HG03439 (cell line): ENCODE results near the gene DNAJC7.
"Not testable (repeated sequence)": the region's sequence is repeated elsewhere in the genome, so short reads cannot be mapped to it uniquely, and the experiment has no call there.

Experiments used
- ATAC-seq: cut with Tn5 transposase; IDR thresholded peaks from one replicate; pipeline ENCODE4 v1.9.1; 2021; ENCODE audit warnings: mild to moderate bottlenecking, moderate library complexity; ENCODE audit not compliant: unreplicated experiment

Gene DNAJC7

GRCh38 chr17:42017866-42018200 is 594 bp upstream of the DNAJC7 start:
- no peak for ATAC-seq

DNA sequence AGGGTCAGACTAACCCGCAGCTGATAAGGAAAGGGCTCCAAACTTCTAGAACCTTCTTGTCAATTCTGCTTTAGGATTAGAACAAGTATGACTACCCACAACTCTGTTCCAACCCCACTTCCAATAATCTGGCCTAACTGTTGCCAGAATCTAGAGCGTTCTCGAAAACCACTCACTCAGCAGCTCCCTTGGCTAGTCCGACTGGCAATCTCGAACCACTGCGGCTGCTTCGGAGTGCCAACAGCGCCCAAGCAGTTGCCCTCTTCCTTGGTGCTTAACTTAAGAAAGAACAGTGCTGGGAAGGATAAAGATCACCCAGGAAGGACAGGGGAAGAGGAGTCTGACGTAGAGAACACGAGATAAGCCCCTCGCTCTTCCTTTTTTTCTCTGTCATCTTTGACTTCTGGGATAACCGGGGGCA is 818 bp downstream of the DNAJC7 start:
- no peak for ATAC-seq

GRCh38 chr17:42013740-42014139 is 3.5 kb downstream of the DNAJC7 start:
- ATAC-seq: not testable (repeated sequence)

DNA sequence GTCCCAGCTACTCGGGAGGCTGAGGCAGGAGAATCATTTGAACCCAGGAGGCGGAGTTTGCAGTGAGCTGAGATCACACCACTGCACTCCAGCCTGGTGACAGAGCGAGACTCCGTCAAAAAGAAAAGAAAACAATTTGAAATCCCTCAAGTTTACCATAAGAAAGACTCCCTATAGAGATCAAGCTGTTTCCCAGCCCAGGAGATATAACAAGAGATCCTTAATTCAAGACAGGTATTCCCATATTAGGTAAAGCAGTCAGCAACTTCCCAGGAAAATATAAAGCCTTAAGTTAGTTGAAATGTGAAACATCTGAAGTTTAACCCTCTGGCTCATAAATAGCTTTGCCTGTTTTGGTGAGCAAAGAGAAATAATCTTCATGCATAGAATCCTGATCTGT is 4.9 kb downstream of the DNAJC7 start:
- not testable (repeated sequence) for ATAC-seq

DNA sequence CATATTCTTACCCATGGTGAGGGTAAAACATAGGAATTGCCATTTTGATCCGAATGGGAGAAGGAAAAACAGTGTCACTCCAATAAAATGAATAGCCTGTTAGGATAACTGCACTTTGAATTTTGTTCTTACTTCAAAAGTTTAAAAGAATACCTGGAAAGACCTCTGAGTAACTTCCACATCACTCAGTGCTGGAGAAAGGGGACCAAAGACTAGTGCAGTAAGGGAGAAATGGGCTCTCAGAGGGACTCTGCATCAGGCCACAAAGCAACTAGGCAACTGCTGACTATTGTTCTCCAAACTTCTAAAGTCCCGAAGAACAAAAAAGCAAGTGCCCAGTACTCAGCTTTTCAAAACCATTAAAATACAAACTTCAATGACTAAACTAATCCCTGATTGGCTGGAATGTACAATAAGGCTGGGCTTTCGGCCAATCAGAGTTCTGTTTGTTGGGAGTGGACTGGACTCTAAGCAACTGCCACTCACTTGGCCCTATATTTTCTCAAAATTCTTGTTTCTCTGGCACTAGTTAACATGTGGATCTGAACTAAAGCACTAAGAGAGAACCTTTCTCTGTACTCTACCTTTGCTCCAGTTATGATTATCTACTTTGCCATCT is 6.2 kb downstream of the DNAJC7 start:
- no peak for ATAC-seq

DNA sequence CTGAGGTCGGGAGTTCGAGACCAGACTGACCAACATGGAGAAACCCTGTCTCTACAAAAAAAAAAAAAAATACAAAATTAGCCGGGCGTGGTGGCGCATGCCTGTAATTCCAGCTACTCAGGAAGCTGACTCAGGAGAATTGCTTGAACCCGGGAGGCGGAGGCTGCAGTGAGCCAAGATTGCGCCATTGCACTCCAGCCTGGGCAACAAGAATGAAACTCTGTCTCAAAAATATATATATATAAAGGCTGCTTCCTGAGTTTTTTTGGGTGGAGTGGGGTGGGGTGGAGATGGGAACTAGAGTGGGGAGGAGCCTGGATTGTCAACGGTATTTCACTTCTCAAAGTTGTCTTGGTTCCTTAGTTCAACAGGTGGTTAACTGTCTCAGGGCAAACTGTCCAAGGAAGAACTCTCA is 7.0 kb downstream of the DNAJC7 start:
- not testable (repeated sequence) for ATAC-seq

GRCh38 chr17:42009170-42009569 is 8.1 kb downstream of the DNAJC7 start:
- ATAC-seq: no peak

- no peak for ATAC-seq
Observed at GRCh38 chr17:42005166-42005565, 12.1 kb downstream of the DNAJC7 start.

GRCh38 chr17:42002792-42003301 is 14.4 kb downstream of the DNAJC7 start:
- ATAC-seq: no peak

GRCh38 chr17:42002175-42002791 is 15.0 kb downstream of the DNAJC7 start:
- no peak for ATAC-seq

DNA sequence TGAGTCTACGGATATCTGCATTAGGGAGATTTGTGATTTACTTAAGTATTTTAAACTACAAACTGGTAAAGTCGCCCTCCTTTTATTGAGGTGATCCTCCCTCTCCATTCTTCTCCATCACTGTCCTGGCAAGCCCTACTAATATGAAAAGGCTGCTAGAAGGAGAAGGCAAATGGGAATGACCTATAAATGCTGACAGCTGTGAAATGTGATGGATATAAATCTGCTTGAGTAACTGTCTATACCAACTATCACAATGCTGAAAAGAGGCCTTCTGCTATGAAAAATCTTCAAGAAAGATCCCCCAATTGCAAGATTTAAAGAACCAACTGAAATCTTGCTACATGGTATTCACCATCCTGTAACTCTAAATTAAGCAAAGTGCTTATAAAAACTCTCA is 15.5 kb downstream of the DNAJC7 start:
- no peak for ATAC-seq

DNA sequence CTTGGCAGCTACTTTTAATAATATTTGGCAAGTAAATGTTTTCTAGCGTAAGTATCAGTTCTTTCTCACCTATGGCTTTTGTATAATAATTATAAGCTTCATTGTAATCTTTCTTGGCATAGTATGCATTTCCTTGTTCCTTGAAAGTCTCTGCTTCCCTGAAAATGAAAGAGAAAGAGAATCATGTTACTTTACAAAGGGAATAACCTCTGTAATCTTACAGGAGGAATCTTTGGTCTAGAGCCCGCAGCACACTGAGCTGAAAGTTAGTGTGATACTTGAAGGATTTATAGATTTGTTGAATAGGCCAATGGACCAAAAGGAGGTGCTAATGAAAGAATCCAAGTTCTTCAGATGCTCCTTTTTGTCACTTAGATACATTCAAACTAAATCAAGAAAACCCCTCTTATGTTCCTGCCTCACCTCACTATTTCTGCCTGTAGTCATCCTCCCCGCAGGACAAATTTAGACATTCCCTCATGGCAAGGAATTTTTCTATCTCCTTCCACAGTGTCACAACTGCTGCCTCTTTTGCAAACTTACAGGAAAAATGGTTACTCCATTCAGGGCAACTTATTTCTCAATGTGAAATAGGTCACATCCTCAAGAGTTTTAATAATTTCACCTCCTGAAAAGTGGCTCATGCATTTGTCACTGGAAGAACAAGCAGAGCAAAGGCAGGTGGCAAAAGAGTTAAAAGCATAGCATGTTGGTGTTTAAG is 16.7 kb downstream of the DNAJC7 start:
- ATAC-seq: no peak

- ATAC-seq: no peak
Observed at GRCh38 chr17:41998497-41998896, 18.7 kb downstream of the DNAJC7 start.

- ATAC-seq: no peak
Observed at GRCh38 chr17:41996855-41997164, 20.4 kb downstream of the DNAJC7 start.

- no peak for ATAC-seq
Observed at GRCh38 chr17:41992576-41992975, 24.7 kb downstream of the DNAJC7 start.

DNA sequence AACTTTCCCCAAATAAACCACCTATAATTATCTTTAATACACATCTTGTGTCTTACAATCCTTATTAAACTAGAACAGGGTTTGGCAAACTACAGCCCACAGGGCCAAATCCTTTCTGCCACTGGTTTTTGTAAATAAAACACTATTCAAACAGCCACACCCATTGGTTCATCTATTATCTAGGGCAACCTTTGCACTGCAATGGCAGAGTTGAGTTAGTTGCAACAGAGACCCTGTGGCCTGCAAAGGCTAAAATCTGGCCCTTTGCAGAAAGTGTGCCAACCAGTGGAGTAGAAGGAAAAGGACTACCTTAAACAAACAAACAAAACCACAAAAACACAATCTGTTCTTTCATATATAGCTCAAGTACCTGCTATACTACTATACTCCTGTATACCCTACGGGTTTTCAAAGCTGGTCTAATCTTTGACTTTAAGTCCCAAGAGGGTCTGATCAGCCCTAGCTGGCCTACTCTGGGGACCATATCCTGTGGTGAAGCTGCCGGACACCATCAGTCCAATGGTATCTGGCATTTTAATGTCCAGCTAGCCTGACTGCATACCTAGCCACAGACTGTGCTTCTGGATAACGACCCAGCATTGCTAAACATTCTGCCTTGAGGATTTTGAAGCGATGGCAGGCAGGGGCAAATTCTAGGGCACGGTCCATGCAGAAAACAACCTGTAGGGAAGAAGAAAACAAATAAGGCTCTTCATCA is 27.4 kb downstream of the DNAJC7 start:
- ATAC-seq: no peak

- ATAC-seq: no peak
Observed at GRCh38 chr17:41988418-41988817, 28.8 kb downstream of the DNAJC7 start.

DNA sequence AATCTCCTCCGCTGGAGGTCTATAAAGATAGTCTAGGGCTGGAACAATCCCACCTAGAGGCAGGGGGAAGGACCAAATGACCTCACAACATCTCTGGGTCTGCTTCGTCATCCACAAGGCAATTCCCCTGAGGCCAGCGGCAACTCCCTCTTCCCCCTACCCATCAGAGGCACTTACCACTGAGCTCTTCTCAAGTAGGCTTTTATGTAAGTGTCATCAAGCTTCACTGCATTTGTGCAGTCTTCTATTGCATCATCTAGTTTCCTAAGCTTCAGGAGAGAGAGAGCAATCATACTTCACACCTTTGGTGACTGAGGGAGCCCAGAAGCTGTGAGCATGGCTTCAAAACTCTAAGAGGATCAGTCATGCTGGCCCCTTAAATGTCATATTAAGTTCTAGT is 29.6 kb downstream of the DNAJC7 start:
- no peak for ATAC-seq

GRCh38 chr17:41986634-41987033 is 30.6 kb downstream of the DNAJC7 start:
- ATAC-seq: no peak

GRCh38 chr17:41985919-41986318 is 31.3 kb downstream of the DNAJC7 start:
- ATAC-seq: no peak

DNA sequence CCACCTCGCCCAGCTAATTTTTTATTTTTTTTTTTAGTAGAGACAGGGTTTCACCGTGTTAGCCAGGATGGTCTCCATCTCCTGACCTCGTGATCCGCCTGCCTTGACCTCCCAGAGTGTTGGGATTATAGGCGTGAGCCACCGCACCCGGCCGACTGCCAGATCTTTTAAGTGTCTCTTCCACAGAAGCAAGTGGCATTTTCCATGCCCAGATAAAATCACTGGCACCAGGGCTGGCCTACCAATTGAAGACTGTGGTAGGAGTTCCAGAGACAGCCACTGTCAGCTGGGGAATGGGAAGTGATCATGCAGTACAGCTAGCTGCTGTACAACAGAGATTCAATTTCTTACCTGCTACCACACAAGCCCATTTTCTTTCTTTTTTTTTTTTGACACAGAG is 32.8 kb downstream of the DNAJC7 start:
- no peak for ATAC-seq
